Smooth muscle cell of bladder (primary cell): Measurements from ENCODE around the gene RAPH1. TPM values are rescaled to one million over a fixed set of nuclear protein-coding genes. Genes with fewer than 3 reads are reported as not detected.

Experiments used
- total RNA-seq: library from RNA; depleted of rRNA; stranded (reverse); fragments of >200 nt; gene quantifications from 2 replicates; pipeline ENCODE4 v1.2.3, GENCODE V29; 2014

The RAPH1 gene
- total RNA-seq: 12.1 and 22.6 TPM in 2 replicates

GRCh38 chr2:203535078-203535783, at the start of gene RAPH1:
TSS of gene RAPH1 (minus strand) at chr2:203535301. CDS start at chr2:203495353, 39,948 bp downstream.

Other genes starting within 250 kb of the RAPH1 start
- 21.9 and 25.1 TPM in 2 replicates for gene ABI2, start 206.9 kb downstream of the RAPH1 start, total RNA-seq
- under 0.01 TPM in 1 of 2 replicates, not detected in the other for gene CD28, start 171.3 kb upstream of the RAPH1 start, total RNA-seq